SK-N-SH treated with all-trans-retinoic acid at 6 μM for 48 hours (cell line): ENCODE results near the gene ARMC6.

Source experiments
- OSR1 ChIP-seq: fragments of 250-450 bp; sonication (Bioruptor Pico); IDR thresholded peaks from 2 replicates; pipeline ENCODE4 v1.8.0; 2022; ENCODE audit warnings: moderate library complexity, mild to moderate bottlenecking, inconsistent platforms
- RARB ChIP-seq: fragments of 250-450 bp; sonication (Bioruptor Pico); IDR thresholded peaks from 2 replicates; pipeline ENCODE4 v1.8.0; 2021; ENCODE audit warnings: mild to moderate bottlenecking, moderate library complexity
- SNAI2 ChIP-seq: fragments of 250-450 bp; sonication (Bioruptor Pico); IDR thresholded peaks from 2 replicates; pipeline ENCODE4 v1.5.0; 2020; ENCODE audit warnings: mild to moderate bottlenecking, moderate library complexity
- ZFP3 ChIP-seq: fragments of 250-450 bp; sonication (Bioruptor Pico); IDR thresholded peaks from 2 replicates; pipeline ENCODE4 v1.5.0; 2020; ENCODE audit warnings: mild to moderate bottlenecking, moderate library complexity
- ZNF8 ChIP-seq: fragments of 450-650 bp; formaldehyde crosslinking; IDR thresholded peaks from 2 replicates; pipeline ENCODE4 v1.5.0; 2020; ENCODE audit warnings: mild to moderate bottlenecking, moderate library complexity

GRCh38 chr19:19063183-19064097 is 30.0 kb downstream of the ARMC6 start, which contains the start of gene SLC25A42:
- TF ChIP-seq ZFP3: no peak
- no peak for TF ChIP-seq RARB
- no peak for TF ChIP-seq ZNF8 (CRISPR knock-in tag)
- no peak for TF ChIP-seq OSR1 (CRISPR knock-in tag)
- TF ChIP-seq SNAI2 (CRISPR knock-in tag): no peak
